Loucy (cell line): ENCODE data around the gene COMMD2.

ENCODE experiments used
- H2AFZ ChIP-seq: fragments of 200-600 bp; sonication (generic); 2 replicates; pipeline ENCODE4 v1.6.0; 2016; ENCODE audit warnings: antibody characterized with exemption, mild to moderate bottlenecking, low read length, moderate library complexity
- H3F3A ChIP-seq: fragments of 200-600 bp; 2 replicates; pipeline ENCODE4 v1.6.0; 2016; ENCODE audit warnings: antibody characterized with exemption, low read depth, mild to moderate bottlenecking
- H3K27me3 ChIP-seq: fragments of 200-600 bp; sonication (generic); 2 replicates; pipeline ENCODE4 v1.6.1; 2014; ENCODE audit warnings: low read length, mild to moderate bottlenecking; ENCODE audit not compliant: insufficient read depth, poor library complexity, severe bottlenecking
- H3K36me3 ChIP-seq: fragments of 200-600 bp; sonication (generic); 2 replicates; pipeline ENCODE4 v1.6.1; 2016; ENCODE audit warnings: low read length; ENCODE audit not compliant: insufficient read depth
- H3K4me1 ChIP-seq: fragments of 200-600 bp; sonication (generic); 2 replicates; pipeline ENCODE4 v1.5.1; 2014; ENCODE audit warnings: low read length, mild to moderate bottlenecking; ENCODE audit not compliant: insufficient read depth, poor library complexity, severe bottlenecking
- H3K4me2 ChIP-seq: fragments of 200-600 bp; sonication (generic); 2 replicates; pipeline ENCODE4 v1.6.0; 2014; ENCODE audit warnings: antibody characterized with exemption, low read length, low read depth, mild to moderate bottlenecking; ENCODE audit not compliant: poor library complexity, severe bottlenecking
- H3K4me3 ChIP-seq: fragments of 200-600 bp; sonication (generic); 2 replicates; pipeline ENCODE4 v1.5.1; 2014; ENCODE audit warnings: low read length, mild to moderate bottlenecking, mixed read lengths; ENCODE audit not compliant: poor library complexity, severe bottlenecking
- H3K79me2 ChIP-seq: fragments of 200-600 bp; sonication (generic); 2 replicates; pipeline ENCODE4 v1.6.1; 2014; ENCODE audit warnings: low read length; ENCODE audit not compliant: insufficient read depth
- H3K9ac ChIP-seq: fragments of 200-600 bp; sonication (generic); 2 replicates; pipeline ENCODE4 v1.6.0; 2014; ENCODE audit warnings: mild to moderate bottlenecking, low read depth, low read length, moderate library complexity; ENCODE audit not compliant: poor library complexity, severe bottlenecking
- H3K9me2 ChIP-seq: fragments of 200-600 bp; sonication (generic); replicated peaks from 2 replicates; pipeline ENCODE4 v1.6.1; 2016; ENCODE audit warnings: low read depth, low read length, mixed read lengths
- H3K9me3 ChIP-seq: fragments of 200-600 bp; sonication (generic); 2 replicates; pipeline ENCODE4 v1.6.1; 2014; ENCODE audit warnings: mild to moderate bottlenecking, antibody characterized with exemption, low read length, low read depth; ENCODE audit not compliant: insufficient read depth
- H4K20me1 ChIP-seq: fragments of 200-600 bp; sonication (generic); 2 replicates; pipeline ENCODE4 v1.6.0; 2014; ENCODE audit warnings: antibody characterized with exemption, low read length, mild to moderate bottlenecking; ENCODE audit not compliant: insufficient read depth, poor library complexity, severe bottlenecking
- EZH2phosphoT487 ChIP-seq: fragments of 200-600 bp; IDR thresholded peaks from 2 replicates; pipeline ENCODE4 v1.6.1; 2018; ENCODE audit warnings: antibody characterized with exemption, mild to moderate bottlenecking, moderate library complexity, borderline replicate concordance
- TF ChIP-seq, protein P1 (sequence below): fragments of 200-600 bp; sonication (generic); conservative IDR thresholded peaks from 2 replicates; pipeline ENCODE4 v1.5.1; 2014; ENCODE audit warnings: mild to moderate bottlenecking, antibody characterized with exemption, low read length

Gene COMMD2

DNA sequence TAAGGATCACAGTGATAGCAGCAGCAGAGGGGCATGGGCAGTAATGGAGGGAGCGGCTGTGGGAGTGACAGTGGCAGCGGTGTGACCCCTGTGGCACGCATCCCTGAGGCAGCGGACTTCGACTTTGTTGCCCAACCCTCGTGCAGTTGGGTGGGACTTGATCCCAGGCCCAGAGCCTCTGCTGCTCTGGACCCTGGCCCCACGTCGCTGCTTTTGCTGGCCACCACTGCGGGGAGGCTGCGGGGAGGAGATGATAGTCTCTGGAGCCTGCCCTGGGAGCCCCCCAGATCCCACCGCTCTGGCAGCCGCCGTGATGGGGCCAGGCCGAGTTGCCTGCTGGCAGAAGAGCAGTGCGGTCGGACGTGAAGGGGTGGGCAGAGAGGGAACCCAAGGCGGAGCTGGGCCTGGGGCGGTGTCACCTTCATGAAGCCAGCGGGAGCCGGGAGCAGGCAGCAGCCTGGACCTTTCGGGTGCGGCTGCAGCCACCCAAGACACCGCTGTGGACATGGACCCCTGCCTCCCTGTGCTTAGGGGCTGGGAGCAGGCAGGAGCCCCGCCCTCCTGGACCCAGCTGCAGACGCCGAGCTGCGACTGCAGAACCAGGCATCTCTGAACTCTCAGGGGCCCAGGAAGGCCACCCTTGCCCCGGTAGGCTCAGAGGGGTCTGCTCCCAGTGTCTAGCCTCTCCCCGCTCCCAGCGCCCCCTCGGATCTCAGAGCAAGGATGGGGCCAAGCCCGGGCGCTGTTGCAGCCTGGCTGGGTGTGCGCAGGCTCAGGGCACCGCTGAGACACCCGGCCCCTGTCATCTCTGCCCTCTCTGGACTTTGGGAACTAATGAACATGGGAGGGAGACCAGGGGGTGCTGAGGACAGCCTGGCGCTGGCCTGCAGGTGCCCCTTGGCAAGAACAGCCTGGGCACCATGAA is 38.3 kb downstream of the COMMD2 start:
- no peak for TF ChIP-seq EZH2phosphoT487
- TF ChIP-seq, protein P1, sequence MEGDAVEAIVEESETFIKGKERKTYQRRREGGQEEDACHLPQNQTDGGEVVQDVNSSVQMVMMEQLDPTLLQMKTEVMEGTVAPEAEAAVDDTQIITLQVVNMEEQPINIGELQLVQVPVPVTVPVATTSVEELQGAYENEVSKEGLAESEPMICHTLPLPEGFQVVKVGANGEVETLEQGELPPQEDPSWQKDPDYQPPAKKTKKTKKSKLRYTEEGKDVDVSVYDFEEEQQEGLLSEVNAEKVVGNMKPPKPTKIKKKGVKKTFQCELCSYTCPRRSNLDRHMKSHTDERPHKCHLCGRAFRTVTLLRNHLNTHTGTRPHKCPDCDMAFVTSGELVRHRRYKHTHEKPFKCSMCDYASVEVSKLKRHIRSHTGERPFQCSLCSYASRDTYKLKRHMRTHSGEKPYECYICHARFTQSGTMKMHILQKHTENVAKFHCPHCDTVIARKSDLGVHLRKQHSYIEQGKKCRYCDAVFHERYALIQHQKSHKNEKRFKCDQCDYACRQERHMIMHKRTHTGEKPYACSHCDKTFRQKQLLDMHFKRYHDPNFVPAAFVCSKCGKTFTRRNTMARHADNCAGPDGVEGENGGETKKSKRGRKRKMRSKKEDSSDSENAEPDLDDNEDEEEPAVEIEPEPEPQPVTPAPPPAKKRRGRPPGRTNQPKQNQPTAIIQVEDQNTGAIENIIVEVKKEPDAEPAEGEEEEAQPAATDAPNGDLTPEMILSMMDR = no peak
- H3K9me3 ChIP-seq = no peaks in the 10 kb centered on the region

GRCh38 chr3:149706905-149707304 is 45.4 kb downstream of the COMMD2 start:
- no peaks in the 10 kb centered on the region for H4K20me1 ChIP-seq
- no peak overlapping the region for H3K4me2 ChIP-seq
- H3K9me2 ChIP-seq = no peaks in the 10 kb centered on the region
- H3K4me3 ChIP-seq = no peak overlapping the region
- no peak overlapping the region for H3K9ac ChIP-seq
- H2AFZ ChIP-seq = no peak overlapping the region
- TF ChIP-seq, protein P1 = no peak
- H3F3A ChIP-seq = no peaks in the 10 kb centered on the region
- no peaks in the 10 kb centered on the region for H3K4me1 ChIP-seq
- no peaks in the 10 kb centered on the region for H3K79me2 ChIP-seq
- no peaks in the 10 kb centered on the region for H3K27me3 ChIP-seq
- no peaks in the 10 kb centered on the region for H3K9me3 ChIP-seq
- no peaks in the 10 kb centered on the region for H3K36me3 ChIP-seq

More for the DNA sequence above, 38.3 kb downstream of the COMMD2 start:
- Histone ChIP-seq H3K4me3 (no peak overlapping the region), H4K20me1 (no peaks in the 10 kb centered on the region), H3K9ac (no peak overlapping the region), H3F3A (no peaks in the 10 kb centered on the region), H3K27me3 (no peaks in the 10 kb centered on the region), H3K36me3 (no peaks in the 10 kb centered on the region), H3K4me2 (no peak overlapping the region), H3K4me1 (no peaks in the 10 kb centered on the region), H3K79me2 (no peaks in the 10 kb centered on the region), H2AFZ (no peak overlapping the region), H3K9me2 (no peaks in the 10 kb centered on the region)

GRCh38 chr3:149705416-149705815 is 46.9 kb downstream of the COMMD2 start:
- Histone ChIP-seq H2AFZ (no peak overlapping the region), H3K36me3 (no peaks in the 10 kb centered on the region), H3K79me2 (no peaks in the 10 kb centered on the region), H3K4me2 (no peak overlapping the region), H3K9me3 (no peaks in the 10 kb centered on the region), H4K20me1 (no peaks in the 10 kb centered on the region), H3K9ac (no peak overlapping the region), H3F3A (no peaks in the 10 kb centered on the region), H3K27me3 (no peaks in the 10 kb centered on the region), H3K9me2 (no peaks in the 10 kb centered on the region), H3K4me1 (no peaks in the 10 kb centered on the region), H3K4me3 (no peak overlapping the region)
- TF ChIP-seq EZH2phosphoT487 = no peak
- TF ChIP-seq, protein P1 = no peak
